Mesodermal cell (in vitro differentiated cells): ENCODE data around the gene ITCH. TPM values are rescaled to one million over a fixed set of nuclear protein-coding genes. Genes with fewer than 3 reads are reported as not detected.
"Not testable (repeated sequence)": the region's sequence is repeated elsewhere in the genome, so short reads cannot be mapped to it uniquely, and the experiment has no call there.

Source experiments
- H3K27ac ChIP-seq: 2 replicates; pipeline ENCODE4 v1.7.0; 2013; ENCODE audit warnings: mild to moderate bottlenecking, low read depth, low read length, moderate library complexity; ENCODE audit not compliant: severe bottlenecking
- H3K36me3 ChIP-seq: 2 replicates; pipeline ENCODE4 v1.7.1; 2013; ENCODE audit warnings: mild to moderate bottlenecking, low read length, moderate library complexity; ENCODE audit not compliant: control insufficient read depth, insufficient read depth
- H3K4me1 ChIP-seq: one replicate; pipeline ENCODE4 v1.7.1; 2013; ENCODE audit warnings: mild to moderate bottlenecking, low read length; ENCODE audit not compliant: insufficient read depth, control insufficient read depth, poor library complexity, severe bottlenecking
- H3K4me3 ChIP-seq: 2 replicates; pipeline ENCODE4 v1.7.0; 2013; ENCODE audit warnings: low read length, control low read depth, mild to moderate bottlenecking; ENCODE audit not compliant: insufficient read depth, poor library complexity, severe bottlenecking; ENCODE audit errors: extremely low read depth
- H3K9me3 ChIP-seq: 2 replicates; pipeline ENCODE4 v1.7.1; 2013; ENCODE audit warnings: mild to moderate bottlenecking, low read length, moderate library complexity; ENCODE audit not compliant: control insufficient read depth
- WGBS, 2 experiments: methylation state at CpG; one replicate each; pipeline ENCODE4 v1.1.5; 2013; ENCODE audit warnings: missing lambda C conversion rate in 2 of 2; ENCODE audit not compliant: insufficient coverage in 2 of 2; 5-methylcytosine and 5-hydroxymethylcytosine counted together
- polyA plus RNA-seq, 2 experiments: library from polyadenylated mRNA; stranded (reverse); fragments of 50-300 nt; gene quantifications; one replicate each; pipeline ENCODE4 v1.2.3, GENCODE V29; 2013

ITCH gene
- polyA plus RNA-seq (2013, experiment 1 of 2) = 44.3 TPM
- 41.9 TPM for polyA plus RNA-seq (2013, experiment 2 of 2)

GRCh38 chr20:34363062-34363464 lies at the start of gene ITCH:
Gene ITCH (plus strand): TSS chr20:34363273. CDS start chr20:34393812, 30,539 bp downstream.
- peaks cover 33% of the 10 kb centered on the region for H3K36me3 ChIP-seq
- peak within 1 kb of the TSS; percentile 86 for H3K27ac ChIP-seq
- peak within 1 kb of the TSS; percentile 92 for H3K4me3 ChIP-seq
- no peaks in the 10 kb centered on the region for H3K9me3 ChIP-seq
- no peaks in the 10 kb centered on the region for H3K4me1 ChIP-seq
- WGBS, 2 experiments = 0 to 1% methylated on average over 24 to 32 of the region's 32 CpGs

- no peaks in the 10 kb centered on the region for H3K36me3 ChIP-seq
- H3K27ac ChIP-seq = no peak overlapping the region
- no peaks in the 10 kb centered on the region for H3K9me3 ChIP-seq
- peaks cover 7% of the 10 kb centered on the region for H3K4me1 ChIP-seq
- 94 to 100% methylated on average over 3 of the region's 3 CpGs for WGBS, 2 experiments
- no peak overlapping the region for H3K4me3 ChIP-seq
Measured at GRCh38 chr20:34315236-34315635, 47.8 kb upstream of the ITCH start.

- WGBS, 2 experiments = 100% methylated on average over 1 of the region's 6 CpGs
- Histone ChIP-seq H3K9me3 (no peaks in the 10 kb centered on the region), H3K36me3 (no peaks in the 10 kb centered on the region), H3K27ac (no peak overlapping the region), H3K4me1 (peaks cover 7% of the 10 kb centered on the region), H3K4me3 (no peak overlapping the region)
Measured at GRCh38 chr20:34316196-34316814, 46.8 kb upstream of the ITCH start.

- no peaks in the 10 kb centered on the region for H3K36me3 ChIP-seq
- H3K9me3 ChIP-seq = no peaks in the 10 kb centered on the region
- no peaks in the 10 kb centered on the region for H3K4me1 ChIP-seq
- 53 to 60% methylated on average over 1 to 3 of the region's 4 CpGs for WGBS, 2 experiments
- no peak overlapping the region for H3K4me3 ChIP-seq
- no peak overlapping the region for H3K27ac ChIP-seq
Measured at GRCh38 chr20:34318609-34319443, 44.2 kb upstream of the ITCH start.

GRCh38 chr20:34320861-34321260 lies 42.2 kb upstream of the ITCH start:
- Histone ChIP-seq H3K27ac (no peak overlapping the region), H3K36me3 (no peaks in the 10 kb centered on the region), H3K9me3 (no peaks in the 10 kb centered on the region), H3K4me1 (no peaks in the 10 kb centered on the region), H3K4me3 (no peak overlapping the region)
- WGBS, 2 experiments = 86 to 93% methylated on average over 3 of the region's 3 CpGs

GRCh38 chr20:34322267-34323105 lies 40.6 kb upstream of the ITCH start:
- Histone ChIP-seq H3K27ac (no peak overlapping the region), H3K36me3 (no peaks in the 10 kb centered on the region), H3K4me3 (no peak overlapping the region), H3K4me1 (no peaks in the 10 kb centered on the region), H3K9me3 (no peaks in the 10 kb centered on the region)
- WGBS, 2 experiments = 76 to 92% methylated on average over 7 to 8 of the region's 9 CpGs

- WGBS, 2 experiments = 39 to 74% methylated on average over 2 of the region's 2 CpGs
- H3K36me3 ChIP-seq = no peaks in the 10 kb centered on the region
- no peak overlapping the region for H3K4me3 ChIP-seq
- no peaks in the 10 kb centered on the region for H3K4me1 ChIP-seq
- no peak overlapping the region for H3K27ac ChIP-seq
- H3K9me3 ChIP-seq = no peaks in the 10 kb centered on the region
Measured at GRCh38 chr20:34324541-34324940, 38.5 kb upstream of the ITCH start.

- not testable (repeated sequence) for H3K27ac ChIP-seq, H3K4me1 ChIP-seq, H3K4me3 ChIP-seq, H3K9me3 ChIP-seq, H3K36me3 ChIP-seq
- 97% methylated on average over 3 of the region's 4 CpGs; no CpG with 5 or more reads in 1 of the 2 experiments for WGBS, 2 experiments
Measured at GRCh38 chr20:34328207-34328606, 34.9 kb upstream of the ITCH start.

- WGBS, 2 experiments = 92 to 93% methylated on average over 8 of the region's 9 CpGs
- Histone ChIP-seq H3K9me3 (no peaks in the 10 kb centered on the region), H3K27ac (no peak overlapping the region), H3K36me3 (no peaks in the 10 kb centered on the region), H3K4me1 (no peaks in the 10 kb centered on the region), H3K4me3 (no peak overlapping the region)
Measured at GRCh38 chr20:34328928-34329677, 34.0 kb upstream of the ITCH start.
